ENCODE results near the gene SAC3D1.

DNA sequence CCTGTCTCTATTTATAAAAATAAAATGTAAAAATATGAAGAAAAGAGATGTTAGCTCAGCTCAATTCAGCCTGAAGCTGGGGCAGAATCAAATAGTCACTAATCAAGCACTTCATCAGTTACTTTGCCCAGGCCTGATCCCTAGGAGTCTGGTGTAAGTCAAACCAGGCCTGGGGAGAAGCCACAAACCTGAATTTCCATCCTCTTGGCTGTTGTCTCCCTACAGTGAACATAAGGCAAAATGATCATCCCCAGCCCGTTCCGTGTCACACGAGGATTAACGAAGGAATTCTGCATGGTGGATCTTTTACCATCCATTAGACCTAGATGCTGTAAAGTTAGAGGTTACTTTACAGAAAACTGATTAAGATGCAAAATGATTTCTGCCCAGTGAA is 23.8 kb downstream of the SAC3D1 start:
- TF ChIP-seq, protein P1, sequence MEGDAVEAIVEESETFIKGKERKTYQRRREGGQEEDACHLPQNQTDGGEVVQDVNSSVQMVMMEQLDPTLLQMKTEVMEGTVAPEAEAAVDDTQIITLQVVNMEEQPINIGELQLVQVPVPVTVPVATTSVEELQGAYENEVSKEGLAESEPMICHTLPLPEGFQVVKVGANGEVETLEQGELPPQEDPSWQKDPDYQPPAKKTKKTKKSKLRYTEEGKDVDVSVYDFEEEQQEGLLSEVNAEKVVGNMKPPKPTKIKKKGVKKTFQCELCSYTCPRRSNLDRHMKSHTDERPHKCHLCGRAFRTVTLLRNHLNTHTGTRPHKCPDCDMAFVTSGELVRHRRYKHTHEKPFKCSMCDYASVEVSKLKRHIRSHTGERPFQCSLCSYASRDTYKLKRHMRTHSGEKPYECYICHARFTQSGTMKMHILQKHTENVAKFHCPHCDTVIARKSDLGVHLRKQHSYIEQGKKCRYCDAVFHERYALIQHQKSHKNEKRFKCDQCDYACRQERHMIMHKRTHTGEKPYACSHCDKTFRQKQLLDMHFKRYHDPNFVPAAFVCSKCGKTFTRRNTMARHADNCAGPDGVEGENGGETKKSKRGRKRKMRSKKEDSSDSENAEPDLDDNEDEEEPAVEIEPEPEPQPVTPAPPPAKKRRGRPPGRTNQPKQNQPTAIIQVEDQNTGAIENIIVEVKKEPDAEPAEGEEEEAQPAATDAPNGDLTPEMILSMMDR (IDR thresholded peaks at IDR 0.05), result no peak
- no peak for TF ChIP-seq REST (IDR thresholded peaks at IDR 0.05; ENCODE audit: insufficient read depth in 1 of 2, low read depth in 2 of 2, low read length in 1 of 2)

Measured in Panc1 (cell line).